Astrocyte (in vitro differentiated cells and primary cell): ENCODE data around the gene MRFAP1. TPM values are rescaled to one million over a fixed set of nuclear protein-coding genes. Genes with fewer than 3 reads are reported as not detected.
"Not testable (repeated sequence)": the region's sequence is repeated elsewhere in the genome, so short reads cannot be mapped to it uniquely, and the experiment has no call there.

ENCODE experiments used
- DNase-seq: peaks from one replicate; pipeline ENCODE4 v3.0.0-alpha.2; 2010; ENCODE audit warnings: low read depth
- FAIRE-seq: peaks from 2 replicates; lab custom pipeline; 2011; peaks lifted over from hg19 to GRCh38; lab: Jason Lieb, UNC
- H2AFZ ChIP-seq: 2 replicates; pipeline ENCODE4 v1.6.0; 2012; ENCODE audit warnings: low read depth, low read length, inconsistent platforms
- H3K27ac ChIP-seq: 2 replicates; pipeline ENCODE4 v1.5.1; 2011; ENCODE audit warnings: low read depth, low read length, inconsistent platforms
- H3K27me3 ChIP-seq: 2 replicates; pipeline ENCODE4 v1.6.0; 2011; ENCODE audit warnings: low read length, inconsistent platforms; ENCODE audit not compliant: insufficient read depth
- H3K36me3 ChIP-seq: 2 replicates; pipeline ENCODE4 v1.5.1; 2011; ENCODE audit warnings: low read length, inconsistent platforms; ENCODE audit not compliant: insufficient read depth
- H3K4me1 ChIP-seq: 2 replicates; pipeline ENCODE4 v1.5.1; 2011; ENCODE audit warnings: low read length, inconsistent platforms; ENCODE audit not compliant: insufficient read depth
- H3K4me2 ChIP-seq: 2 replicates; pipeline ENCODE4 v1.6.0; 2012; ENCODE audit warnings: low read length, inconsistent platforms
- H3K4me3 ChIP-seq: 2 replicates; pipeline ENCODE4 v1.5.1; 2011; ENCODE audit warnings: low read depth, mild to moderate bottlenecking, low read length, inconsistent platforms; ENCODE audit not compliant: insufficient read depth
- H3K79me2 ChIP-seq: 2 replicates; pipeline ENCODE4 v1.6.0; 2012; ENCODE audit warnings: mild to moderate bottlenecking, low read length, inconsistent platforms; ENCODE audit not compliant: insufficient read depth
- H3K9ac ChIP-seq: 2 replicates; pipeline ENCODE4 v1.6.0; 2012; ENCODE audit warnings: mild to moderate bottlenecking, low read length, inconsistent platforms
- H3K9me3 ChIP-seq: 2 replicates; pipeline ENCODE4 v1.5.1; 2012; ENCODE audit warnings: low read depth, mild to moderate bottlenecking, low read length, inconsistent platforms; ENCODE audit not compliant: insufficient read depth
- H4K20me1 ChIP-seq: 2 replicates; pipeline ENCODE4 v1.6.0; 2012; ENCODE audit warnings: low read length, inconsistent platforms; ENCODE audit not compliant: insufficient read depth
- H3K27ac Mint-ChIP-seq: one replicate; pipeline ENCODE4 v1.8.0; 2021; ENCODE audit warnings: mild to moderate bottlenecking, mixed read lengths; ENCODE audit not compliant: unreplicated experiment
- H3K27me3 Mint-ChIP-seq: one replicate; pipeline ENCODE4 v1.8.0; 2021; ENCODE audit warnings: low read depth, mixed read lengths; ENCODE audit not compliant: unreplicated experiment
- H3K36me3 Mint-ChIP-seq: one replicate; pipeline ENCODE4 v1.8.0; 2021; ENCODE audit warnings: low read depth, mixed read lengths; ENCODE audit not compliant: unreplicated experiment
- H3K4me1 Mint-ChIP-seq: one replicate; pipeline ENCODE4 v1.8.0; 2021; ENCODE audit warnings: low read depth, mixed read lengths; ENCODE audit not compliant: unreplicated experiment
- H3K4me3 Mint-ChIP-seq: one replicate; pipeline ENCODE4 v1.8.0; 2021; ENCODE audit warnings: mild to moderate bottlenecking, moderate library complexity, mixed read lengths; ENCODE audit not compliant: unreplicated experiment
- H3K9me3 Mint-ChIP-seq: one replicate; pipeline ENCODE4 v1.8.0; 2021; ENCODE audit warnings: mild to moderate bottlenecking, mixed read lengths; ENCODE audit not compliant: unreplicated experiment
- EZH2 ChIP-seq: IDR thresholded peaks from 2 replicates; pipeline ENCODE4 v1.6.1; 2012; ENCODE audit warnings: mild to moderate bottlenecking, low read length, inconsistent platforms; ENCODE audit not compliant: insufficient read depth
- total RNA-seq: library from RNA; stranded (reverse); gene quantifications from 2 replicates; pipeline ENCODE4 v1.2.1, GENCODE V29; 2021
- TF ChIP-seq, protein P1 (sequence below): IDR thresholded peaks from 2 replicates; pipeline ENCODE4 v1.5.1; 2011; ENCODE audit warnings: low read depth, mild to moderate bottlenecking, inconsistent platforms, low read length, moderate library complexity; ENCODE audit not compliant: insufficient read depth

MRFAP1 gene
- total RNA-seq, 1 donor from 2014 or later: 278 TPM

DNA sequence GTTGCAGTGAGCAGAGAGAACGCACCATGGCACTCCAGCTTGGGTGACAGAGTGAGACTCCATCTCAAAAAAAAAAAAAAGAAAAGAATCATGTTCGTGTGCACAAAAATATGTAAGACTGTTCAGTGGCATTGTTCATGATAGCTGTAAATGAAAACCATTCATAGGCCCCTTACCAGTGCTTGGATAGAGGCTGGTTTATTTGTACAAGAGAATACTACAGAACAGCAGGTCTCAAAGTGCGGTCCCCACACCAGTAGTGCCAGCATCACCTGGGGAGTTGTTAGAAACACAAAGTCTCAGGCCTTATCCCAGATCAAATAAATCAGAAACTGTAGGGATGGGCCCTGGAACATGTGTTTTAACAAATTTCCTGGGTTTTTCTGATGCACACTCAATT, 12.7 kb upstream of the MRFAP1 start:
- Histone ChIP-seq H2AFZ (no peak overlapping the region), H3K9ac (no peak overlapping the region), H3K27ac (no peak overlapping the region), H3K9me3 (no peaks in the 10 kb centered on the region), H4K20me1 (peaks cover 7% of the 10 kb centered on the region), H3K4me2 (no peak overlapping the region), H3K79me2 (no peaks in the 10 kb centered on the region), H3K4me1 (no peaks in the 10 kb centered on the region), H3K4me3 (no peak overlapping the region), H3K27me3 (no peaks in the 10 kb centered on the region), H3K36me3 (no peaks in the 10 kb centered on the region)
- no peaks in the 10 kb centered on the region for H3K27me3 Mint-ChIP-seq
- DNase-seq (no peak), FAIRE-seq (no peak)
- no peaks in the 10 kb centered on the region for H3K4me1 Mint-ChIP-seq
- peaks cover 2% of the 10 kb centered on the region for H3K36me3 Mint-ChIP-seq
- H3K4me3 Mint-ChIP-seq: no peak overlapping the region
- TF ChIP-seq EZH2: no peak
- TF ChIP-seq, protein P1, sequence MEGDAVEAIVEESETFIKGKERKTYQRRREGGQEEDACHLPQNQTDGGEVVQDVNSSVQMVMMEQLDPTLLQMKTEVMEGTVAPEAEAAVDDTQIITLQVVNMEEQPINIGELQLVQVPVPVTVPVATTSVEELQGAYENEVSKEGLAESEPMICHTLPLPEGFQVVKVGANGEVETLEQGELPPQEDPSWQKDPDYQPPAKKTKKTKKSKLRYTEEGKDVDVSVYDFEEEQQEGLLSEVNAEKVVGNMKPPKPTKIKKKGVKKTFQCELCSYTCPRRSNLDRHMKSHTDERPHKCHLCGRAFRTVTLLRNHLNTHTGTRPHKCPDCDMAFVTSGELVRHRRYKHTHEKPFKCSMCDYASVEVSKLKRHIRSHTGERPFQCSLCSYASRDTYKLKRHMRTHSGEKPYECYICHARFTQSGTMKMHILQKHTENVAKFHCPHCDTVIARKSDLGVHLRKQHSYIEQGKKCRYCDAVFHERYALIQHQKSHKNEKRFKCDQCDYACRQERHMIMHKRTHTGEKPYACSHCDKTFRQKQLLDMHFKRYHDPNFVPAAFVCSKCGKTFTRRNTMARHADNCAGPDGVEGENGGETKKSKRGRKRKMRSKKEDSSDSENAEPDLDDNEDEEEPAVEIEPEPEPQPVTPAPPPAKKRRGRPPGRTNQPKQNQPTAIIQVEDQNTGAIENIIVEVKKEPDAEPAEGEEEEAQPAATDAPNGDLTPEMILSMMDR: no peak
- H3K9me3 Mint-ChIP-seq: peaks cover 3% of the 10 kb centered on the region
- H3K27ac Mint-ChIP-seq: no peak overlapping the region

DNA sequence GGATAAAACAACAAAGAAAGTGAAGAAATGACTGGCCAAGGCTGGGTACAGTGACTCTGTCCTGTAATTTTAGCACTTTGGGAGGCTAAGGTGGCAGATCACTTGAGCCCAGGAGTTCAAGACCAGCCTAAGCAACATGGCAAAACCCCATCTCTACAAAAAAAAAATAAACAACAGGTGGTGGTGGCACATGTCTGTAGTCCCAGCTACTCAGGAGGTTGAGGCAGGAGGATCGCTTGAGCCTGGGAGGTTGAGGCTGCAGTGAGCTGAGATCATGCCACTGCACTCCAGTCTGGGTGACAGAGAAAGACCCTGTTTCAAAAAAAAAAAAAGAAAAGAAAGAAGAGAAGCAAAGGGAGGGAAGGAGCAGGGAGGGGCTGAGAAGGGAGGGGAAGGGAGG, 12.0 kb upstream of the MRFAP1 start:
- not testable (repeated sequence) for H3K9me3 Mint-ChIP-seq, H3K79me2 ChIP-seq, H3K27ac Mint-ChIP-seq, DNase-seq, H3K9ac ChIP-seq, H3K4me3 ChIP-seq, H3K36me3 ChIP-seq, H2AFZ ChIP-seq, H3K27me3 ChIP-seq, H3K27ac ChIP-seq, H3K9me3 ChIP-seq, H3K4me1 Mint-ChIP-seq, H3K4me3 Mint-ChIP-seq, FAIRE-seq, H3K4me2 ChIP-seq, H3K4me1 ChIP-seq, H4K20me1 ChIP-seq, H3K36me3 Mint-ChIP-seq, H3K27me3 Mint-ChIP-seq

DNA sequence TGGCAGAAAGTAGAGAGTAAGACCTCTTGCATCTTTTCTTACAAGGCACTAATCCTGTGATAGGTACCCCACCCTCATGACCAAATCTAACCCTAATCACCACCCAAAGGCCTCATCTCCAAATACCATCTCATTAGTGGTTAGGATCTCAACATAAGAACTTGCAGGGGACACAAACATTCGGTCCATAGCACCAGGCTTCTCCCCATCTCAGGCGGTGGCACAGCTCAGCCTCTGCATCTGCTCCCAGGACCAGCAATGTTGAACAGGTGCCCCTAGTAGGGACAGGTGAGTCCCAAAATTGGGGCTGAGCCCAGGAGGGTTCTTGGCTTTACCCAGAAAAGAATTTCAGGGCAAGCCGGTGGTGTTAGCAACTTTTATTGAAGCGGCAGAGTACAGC, 8.4 kb upstream of the MRFAP1 start:
- Mint-ChIP-seq H3K4me3 (no peak overlapping the region), H3K27ac (no peak overlapping the region), H3K36me3 (peaks cover 2% of the 10 kb centered on the region), H3K27me3 (no peaks in the 10 kb centered on the region), H3K4me1 (no peaks in the 10 kb centered on the region), H3K9me3 (peaks cover 5% of the 10 kb centered on the region)
- H2AFZ ChIP-seq: no peak overlapping the region
- FAIRE-seq (no peak), DNase-seq (no peak)
- no peaks in the 10 kb centered on the region for H3K27me3 ChIP-seq
- H3K9me3 ChIP-seq: no peaks in the 10 kb centered on the region
- H3K4me3 ChIP-seq: no peak overlapping the region
- TF ChIP-seq EZH2: no peak
- TF ChIP-seq, protein P1: no peak
- H3K79me2 ChIP-seq: no peaks in the 10 kb centered on the region
- H3K4me2 ChIP-seq: no peak overlapping the region
- no peak overlapping the region for H3K27ac ChIP-seq
- H4K20me1 ChIP-seq: peaks cover 11% of the 10 kb centered on the region
- H3K4me1 ChIP-seq: no peaks in the 10 kb centered on the region
- no peak overlapping the region for H3K9ac ChIP-seq
- H3K36me3 ChIP-seq: no peaks in the 10 kb centered on the region
